GM13977 (cell line): ENCODE results near the gene TTI1.

ENCODE experiments used
- DNase-seq: peaks from one replicate; pipeline ENCODE4 v3.0.0; 2012; ENCODE audit warnings: low spot score
- in situ Hi-C: fragments of 300-500 bp; cut with MboI; formaldehyde crosslinking; loops from one replicate; pipeline ENCODE4 v1.12.0; 2022; ENCODE audit warnings: low sequenced_read_pairs, low pct_unique_long_range_greater_than_20kb, mixed read lengths, inconsistent platforms; ENCODE audit not compliant: unreplicated experiment
- TF ChIP-seq, protein P1 (sequence below): IDR thresholded peaks from 2 replicates; pipeline ENCODE4 v1.5.1; 2012; ENCODE audit warnings: mild to moderate bottlenecking, control low read depth; ENCODE audit not compliant: insufficient read depth; ENCODE audit errors: extremely low read depth, missing control alignments

The TTI1 gene

GRCh38 chr20:37933786-37934633 is 99.2 kb downstream of the TTI1 start:
- in situ Hi-C loops = no loop called here
- TF ChIP-seq, protein P1, sequence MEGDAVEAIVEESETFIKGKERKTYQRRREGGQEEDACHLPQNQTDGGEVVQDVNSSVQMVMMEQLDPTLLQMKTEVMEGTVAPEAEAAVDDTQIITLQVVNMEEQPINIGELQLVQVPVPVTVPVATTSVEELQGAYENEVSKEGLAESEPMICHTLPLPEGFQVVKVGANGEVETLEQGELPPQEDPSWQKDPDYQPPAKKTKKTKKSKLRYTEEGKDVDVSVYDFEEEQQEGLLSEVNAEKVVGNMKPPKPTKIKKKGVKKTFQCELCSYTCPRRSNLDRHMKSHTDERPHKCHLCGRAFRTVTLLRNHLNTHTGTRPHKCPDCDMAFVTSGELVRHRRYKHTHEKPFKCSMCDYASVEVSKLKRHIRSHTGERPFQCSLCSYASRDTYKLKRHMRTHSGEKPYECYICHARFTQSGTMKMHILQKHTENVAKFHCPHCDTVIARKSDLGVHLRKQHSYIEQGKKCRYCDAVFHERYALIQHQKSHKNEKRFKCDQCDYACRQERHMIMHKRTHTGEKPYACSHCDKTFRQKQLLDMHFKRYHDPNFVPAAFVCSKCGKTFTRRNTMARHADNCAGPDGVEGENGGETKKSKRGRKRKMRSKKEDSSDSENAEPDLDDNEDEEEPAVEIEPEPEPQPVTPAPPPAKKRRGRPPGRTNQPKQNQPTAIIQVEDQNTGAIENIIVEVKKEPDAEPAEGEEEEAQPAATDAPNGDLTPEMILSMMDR = no peak

More at GRCh38 chr20:37933786-37934633, 99.2 kb downstream of the TTI1 start:
- no peak for DNase-seq
